VCaP (cell line): Measurements from ENCODE around the gene CHD9NB.

ENCODE experiments used
- H3K27ac ChIP-seq: fragments of 450-650 bp; 2 replicates; pipeline ENCODE4 v1.5.1; 2017
- CTCF ChIP-seq: fragments of 450-650 bp; conservative IDR thresholded peaks from 2 replicates; pipeline ENCODE4 v1.5.1; 2017; ENCODE audit warnings: mild to moderate bottlenecking, moderate library complexity

The CHD9NB gene

GRCh38 chr16:53089434-53090285 is 37.0 kb upstream of the CHD9NB start:
- no peak for TF ChIP-seq CTCF
- no peak overlapping the region for H3K27ac ChIP-seq

GRCh38 chr16:53087101-53087500 is 34.4 kb upstream of the CHD9NB start:
- H3K27ac ChIP-seq, result no peak overlapping the region
- TF ChIP-seq CTCF, result no peak

- no peak for TF ChIP-seq CTCF
- no peak overlapping the region for H3K27ac ChIP-seq
These were observed 33.3 kb upstream of the CHD9NB start for GRCh38 chr16:53085931-53086421.

- no peak overlapping the region for H3K27ac ChIP-seq
- no peak for TF ChIP-seq CTCF
These were observed 32.7 kb upstream of the CHD9NB start for GRCh38 chr16:53085369-53085843.

- no peak for TF ChIP-seq CTCF
- no peak overlapping the region for H3K27ac ChIP-seq
These were observed 32.1 kb upstream of the CHD9NB start for GRCh38 chr16:53084746-53085334.

GRCh38 chr16:53084141-53084541 is 31.4 kb upstream of the CHD9NB start:
- H3K27ac ChIP-seq, result no peak overlapping the region
- TF ChIP-seq CTCF, result no peak

- TF ChIP-seq CTCF, result no peak
- no peak overlapping the region for H3K27ac ChIP-seq
These were observed 30.4 kb upstream of the CHD9NB start for GRCh38 chr16:53083119-53083518.
